Sigmoid colon (tissue), 7 donors: ENCODE data around the gene GRB10. TPM values are rescaled to one million over a fixed set of nuclear protein-coding genes. Genes with fewer than 3 reads are reported as not detected.

Experiments
- DNase-seq: peaks from one replicate; pipeline ENCODE4 v3.0.0-alpha.2; 2019
- H3K27ac ChIP-seq, 4 donors: fragments of 200-600 bp; sonication (generic); one replicate each; pipeline ENCODE4 v1.5.1; 2016 to 2019; ENCODE audit warnings: mild to moderate bottlenecking in 1 of 4
- H3K27me3 ChIP-seq, 3 donors: fragments of 200-600 bp; sonication (generic); one replicate each; pipeline ENCODE4 v1.5.1; 2019; ENCODE audit warnings: mild to moderate bottlenecking in 1 of 3
- H3K36me3 ChIP-seq, 4 donors: fragments of 200-600 bp; sonication (generic); one replicate each; pipeline ENCODE4 v1.5.1; 2016 to 2019
- H3K4me1 ChIP-seq, 4 donors: fragments of 200-600 bp; sonication (generic); one replicate each; pipeline ENCODE4 v1.5.1; 2017 to 2019
- H3K4me3 ChIP-seq, 4 donors: fragments of 200-600 bp; sonication (generic); one replicate each; pipeline ENCODE4 v1.5.1; 2017 to 2019; ENCODE audit warnings: mild to moderate bottlenecking in 2 of 4, moderate library complexity in 1 of 4
- H3K9me3 ChIP-seq, 4 donors: fragments of 200-600 bp in 3 of 4; sonication (generic) in 3 of 4; one replicate each; pipeline versions ENCODE4 v1.5.1 to v1.6.1; 2013 to 2019
- CTCF ChIP-seq, 4 experiments: fragments of 450-650 bp in 3 of 4; fragments of 200-600 bp in 1 of 4; IDR thresholded peaks; one replicate each; pipeline ENCODE4 v1.5.1; 2016 to 2019; ENCODE audit warnings: antibody characterized with exemption in 4 of 4, mild to moderate bottlenecking in 3 of 4, moderate library complexity in 2 of 4
- EP300 ChIP-seq, 4 donors: sonication (generic); formaldehyde crosslinking; IDR thresholded peaks; one replicate each; pipeline ENCODE4 v1.6.1; 2017; ENCODE audit warnings: antibody characterized with exemption in 4 of 4
- POLR2A ChIP-seq, 2 donors: fragments of 450-650 bp; IDR thresholded peaks; one replicate each; pipeline ENCODE4 v1.6.1; 2016; ENCODE audit warnings: antibody characterized with exemption in 2 of 2, mild to moderate bottlenecking in 2 of 2, moderate library complexity in 2 of 2
- POLR2AphosphoS5 ChIP-seq, 4 donors: sonication (generic); formaldehyde crosslinking; IDR thresholded peaks; one replicate each; pipeline ENCODE4 v1.6.1; 2017; ENCODE audit warnings: antibody characterized with exemption in 4 of 4
- WGBS, 2 donors: extraction: QIAGEN DNeasy Blood & Tissue Kit; methylation state at CpG; one replicate each; pipeline ENCODE4 v1.1.7; 2013; 5-methylcytosine and 5-hydroxymethylcytosine counted together
- intact Hi-C: fragments of 100-400 bp; cut with DNase I; formaldehyde crosslinking; loops from one replicate; pipeline ENCODE4 v1.15.1; 2023
- polyA plus RNA-seq, 3 donors: library from polyadenylated mRNA; stranded (reverse); fragments of 200-250 nt; gene quantifications; one replicate each; pipeline ENCODE4 v1.2.3, GENCODE V29; 2013
- total RNA-seq, 4 donors: library from RNA; depleted of rRNA; stranded (reverse); fragments of >200 nt; gene quantifications; one replicate each; pipeline ENCODE4 v1.1.0, GENCODE V29; 2016
- donor health status: healthy with polysubstance abuse.
- donor health status: Bipolar disorder and iron deficiency.
- donor health status: healthy.

The GRB10 gene
- total and polyA plus RNA-seq, 7 donors, result 2.1 to 83.6 (median 49.2) TPM

- intact Hi-C loops, result no loop called here
- DNase-seq, result no peak
- Histone ChIP-seq H3K27me3 (no peaks in the 10 kb centered on the region), H3K4me3 (no peak overlapping the region), H3K36me3 (no peaks in the 10 kb centered on the region), H3K4me1 (peaks cover 0 to 42% (median 35%) of the 10 kb centered on the region in 4 donors), H3K27ac (no peak overlapping the region), H3K9me3 (no peaks in the 10 kb centered on the region)
- WGBS, 2 donors, result 90 to 97% methylated on average over 1 of the region's 1 CpG
- TF ChIP-seq EP300 (IDR thresholded peaks at IDR 0.05) (no peak), POLR2A (IDR thresholded peaks at IDR 0.05) (no peak), POLR2AphosphoS5 (IDR thresholded peaks at IDR 0.05) (no peak), CTCF (IDR thresholded peaks at IDR 0.05) (no peak)
Measured at GRCh38 chr7:50633414-50633710, 149.3 kb downstream of the GRB10 start.

GRCh38 chr7:50632561-50633413 is 149.9 kb downstream of the GRB10 start:
- Histone ChIP-seq H3K9me3 (no peaks in the 10 kb centered on the region), H3K36me3 (no peaks in the 10 kb centered on the region), H3K27ac (no peak overlapping the region), H3K4me3 (no peak overlapping the region), H3K4me1 (peaks cover 0 to 42% (median 35%) of the 10 kb centered on the region in 4 donors), H3K27me3 (no peaks in the 10 kb centered on the region)
- intact Hi-C loops, result no loop called here
- WGBS, 2 donors, result 49 to 64% methylated on average over 10 of the region's 10 CpGs
- DNase-seq, result no peak
- no peak for TF ChIP-seq EP300 (IDR thresholded peaks at IDR 0.05)
- TF ChIP-seq POLR2A (IDR thresholded peaks at IDR 0.05), result no peak
- TF ChIP-seq CTCF (IDR thresholded peaks at IDR 0.05), result peak in 3 of 4 experiments; percentile 52 to 66 (median 62)
- TF ChIP-seq POLR2AphosphoS5 (IDR thresholded peaks at IDR 0.05), result no peak

DNA sequence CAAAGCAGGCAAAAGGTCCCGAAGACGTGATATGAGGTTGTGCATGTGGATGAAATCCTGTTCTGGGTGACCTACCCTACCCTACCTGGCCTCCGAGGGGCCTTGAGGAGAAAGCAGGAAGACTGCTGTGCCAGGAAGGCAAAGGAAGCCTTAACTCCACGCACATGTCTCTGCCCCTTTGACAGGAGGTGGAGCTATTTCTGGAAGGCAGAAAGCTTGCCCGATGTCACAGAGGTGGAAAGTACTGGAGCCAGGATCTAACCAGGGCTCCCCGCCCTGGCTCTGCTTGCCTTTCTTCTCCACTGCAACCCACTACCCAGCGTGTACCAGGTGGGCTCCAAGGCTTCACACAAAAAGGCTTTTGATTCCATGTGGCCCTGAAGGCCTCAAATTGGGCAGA is 151.1 kb downstream of the GRB10 start:
- TF ChIP-seq CTCF (IDR thresholded peaks at IDR 0.05) (no peak), POLR2A (IDR thresholded peaks at IDR 0.05) (no peak), EP300 (IDR thresholded peaks at IDR 0.05) (no peak), POLR2AphosphoS5 (IDR thresholded peaks at IDR 0.05) (no peak)
- peaks cover 0 to 42% (median 35%) of the 10 kb centered on the region in 4 donors for H3K4me1 ChIP-seq
- H3K4me3 ChIP-seq, result no peak overlapping the region
- no peaks in the 10 kb centered on the region for H3K9me3 ChIP-seq
- H3K27ac ChIP-seq, result no peak overlapping the region
- no peaks in the 10 kb centered on the region for H3K27me3 ChIP-seq
- WGBS, 2 donors, result 80 to 86% methylated on average over 7 of the region's 7 CpGs
- no peak for DNase-seq
- intact Hi-C loops, result no loop called here
- peaks cover 0 to 6% (median under 1%) of the 10 kb centered on the region in 4 donors for H3K36me3 ChIP-seq

DNA sequence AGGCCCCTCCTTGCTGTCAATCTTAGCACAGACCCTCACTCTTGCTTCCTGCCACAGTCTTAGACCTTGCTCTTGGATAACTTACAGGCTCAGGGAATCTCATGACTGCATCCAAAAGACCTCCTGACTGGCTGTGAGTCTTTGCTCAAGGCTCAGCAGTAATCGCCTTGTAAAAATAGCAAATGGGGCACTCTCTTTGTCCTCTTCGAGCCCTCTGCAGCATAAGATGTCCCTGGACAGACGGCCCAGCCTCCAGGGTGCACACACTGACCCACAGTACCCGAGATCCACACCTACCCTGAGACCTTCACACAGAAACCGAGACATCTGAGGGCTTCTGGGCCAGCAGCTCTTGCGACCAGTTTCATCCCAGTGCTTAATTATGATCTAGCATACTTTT is 151.6 kb downstream of the GRB10 start:
- peaks cover 0 to 42% (median 35%) of the 10 kb centered on the region in 4 donors for H3K4me1 ChIP-seq
- peaks cover 0 to 12% (median 3%) of the 10 kb centered on the region in 4 donors for H3K36me3 ChIP-seq
- H3K9me3 ChIP-seq, result no peaks in the 10 kb centered on the region
- WGBS, 2 donors, result 88 to 94% methylated on average over 6 of the region's 6 CpGs
- TF ChIP-seq CTCF (IDR thresholded peaks at IDR 0.05) (no peak), POLR2AphosphoS5 (IDR thresholded peaks at IDR 0.05) (no peak), EP300 (IDR thresholded peaks at IDR 0.05) (no peak), POLR2A (IDR thresholded peaks at IDR 0.05) (no peak)
- no peak overlapping the region for H3K4me3 ChIP-seq
- H3K27ac ChIP-seq, result no peak overlapping the region
- no peak for DNase-seq
- H3K27me3 ChIP-seq, result no peaks in the 10 kb centered on the region
- intact Hi-C loops, result no loop called here
